Thyroid gland (tissue), 4 donors: ENCODE results near the gene TBC1D8.

Experiments
- POLR2A ChIP-seq, 2 donors: fragments of 450-650 bp; IDR thresholded peaks; one replicate each; pipeline ENCODE4 v1.6.1; 2017; ENCODE audit warnings: antibody characterized with exemption in 2 of 2, mild to moderate bottlenecking in 2 of 2, moderate library complexity in 1 of 2
- TF ChIP-seq, protein P1 (sequence below), 6 experiments: fragments of 200-600 bp in 3 of 6; fragments of 450-650 bp in 3 of 6; sonication (generic) in 3 of 6; IDR thresholded peaks; one replicate each; pipeline ENCODE4 v1.5.1; 2016 to 2019; ENCODE audit warnings: antibody characterized with exemption in 6 of 6, mild to moderate bottlenecking in 2 of 6, inconsistent platforms in 1 of 6, moderate library complexity in 1 of 6

GRCh38 chr2:101045330-101045729 is 105.9 kb downstream of the TBC1D8 start:
- TF ChIP-seq, protein P1, sequence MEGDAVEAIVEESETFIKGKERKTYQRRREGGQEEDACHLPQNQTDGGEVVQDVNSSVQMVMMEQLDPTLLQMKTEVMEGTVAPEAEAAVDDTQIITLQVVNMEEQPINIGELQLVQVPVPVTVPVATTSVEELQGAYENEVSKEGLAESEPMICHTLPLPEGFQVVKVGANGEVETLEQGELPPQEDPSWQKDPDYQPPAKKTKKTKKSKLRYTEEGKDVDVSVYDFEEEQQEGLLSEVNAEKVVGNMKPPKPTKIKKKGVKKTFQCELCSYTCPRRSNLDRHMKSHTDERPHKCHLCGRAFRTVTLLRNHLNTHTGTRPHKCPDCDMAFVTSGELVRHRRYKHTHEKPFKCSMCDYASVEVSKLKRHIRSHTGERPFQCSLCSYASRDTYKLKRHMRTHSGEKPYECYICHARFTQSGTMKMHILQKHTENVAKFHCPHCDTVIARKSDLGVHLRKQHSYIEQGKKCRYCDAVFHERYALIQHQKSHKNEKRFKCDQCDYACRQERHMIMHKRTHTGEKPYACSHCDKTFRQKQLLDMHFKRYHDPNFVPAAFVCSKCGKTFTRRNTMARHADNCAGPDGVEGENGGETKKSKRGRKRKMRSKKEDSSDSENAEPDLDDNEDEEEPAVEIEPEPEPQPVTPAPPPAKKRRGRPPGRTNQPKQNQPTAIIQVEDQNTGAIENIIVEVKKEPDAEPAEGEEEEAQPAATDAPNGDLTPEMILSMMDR (IDR thresholded peaks at IDR 0.05): no peak
- no peak for TF ChIP-seq POLR2A (IDR thresholded peaks at IDR 0.05)
